ENCODE measurements around the gene TREML2. TPM values are rescaled to one million over a fixed set of nuclear protein-coding genes. Genes with fewer than 3 reads are reported as not detected.

TREML2 gene
- total RNA-seq, 6 experiments from 2014 or later, result 0.06 to 0.20 (median 0.12) TPM; not detected in 2

DNA sequence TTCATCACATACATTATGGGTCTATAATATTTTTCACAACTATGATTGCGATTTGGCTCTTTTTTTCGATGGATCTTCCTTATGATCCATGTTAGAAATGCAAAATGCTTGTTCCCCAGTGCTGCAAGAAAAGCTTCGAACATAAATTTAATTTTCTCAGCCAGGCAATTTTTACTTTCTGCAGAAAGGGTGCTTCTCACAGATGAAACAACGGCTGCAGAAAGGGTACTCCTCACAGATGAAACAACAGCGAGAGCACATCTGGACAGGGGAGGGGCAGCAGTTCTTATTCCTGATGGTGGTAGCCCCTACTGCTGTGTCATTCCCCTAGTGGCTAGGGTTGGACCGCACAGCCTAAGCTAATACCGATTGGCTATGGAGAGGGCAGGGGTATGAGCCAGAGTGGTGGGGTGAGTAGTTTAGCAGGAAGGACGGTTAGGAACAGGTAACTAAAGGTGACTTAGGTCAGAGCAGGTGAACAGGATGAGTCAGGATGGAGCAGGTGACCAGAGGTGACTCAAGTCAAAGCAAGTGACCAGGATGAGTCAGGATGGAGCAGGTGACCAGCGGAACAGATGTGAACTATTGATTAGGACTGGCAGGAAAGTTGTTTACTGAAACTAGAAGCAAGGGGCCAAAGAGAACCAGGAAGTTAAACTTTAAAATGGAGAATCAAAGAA, 13.8 kb upstream of the TREML2 start:
- no peak overlapping the region for H3K4me3 ChIP-seq
- intact Hi-C loops (cut with DNase I), result no loop called here
- H3K27ac ChIP-seq, result no peak overlapping the region
- H3K9me3 ChIP-seq, result no peaks in the 10 kb centered on the region
- ATAC-seq (peak in 1 of 4 donors; percentile 80), DNase-seq (no peak)
- 68% methylated on average over 9 of the region's 9 CpGs for WGBS (ENCODE audit: insufficient coverage, low coverage, low lambda C conversion rate, missing lambda C conversion rate)
- no peaks in the 10 kb centered on the region for H3K27me3 ChIP-seq
- TF ChIP-seq POLR2A (IDR thresholded peaks at IDR 0.05), result no peak
- TF ChIP-seq, protein P1, sequence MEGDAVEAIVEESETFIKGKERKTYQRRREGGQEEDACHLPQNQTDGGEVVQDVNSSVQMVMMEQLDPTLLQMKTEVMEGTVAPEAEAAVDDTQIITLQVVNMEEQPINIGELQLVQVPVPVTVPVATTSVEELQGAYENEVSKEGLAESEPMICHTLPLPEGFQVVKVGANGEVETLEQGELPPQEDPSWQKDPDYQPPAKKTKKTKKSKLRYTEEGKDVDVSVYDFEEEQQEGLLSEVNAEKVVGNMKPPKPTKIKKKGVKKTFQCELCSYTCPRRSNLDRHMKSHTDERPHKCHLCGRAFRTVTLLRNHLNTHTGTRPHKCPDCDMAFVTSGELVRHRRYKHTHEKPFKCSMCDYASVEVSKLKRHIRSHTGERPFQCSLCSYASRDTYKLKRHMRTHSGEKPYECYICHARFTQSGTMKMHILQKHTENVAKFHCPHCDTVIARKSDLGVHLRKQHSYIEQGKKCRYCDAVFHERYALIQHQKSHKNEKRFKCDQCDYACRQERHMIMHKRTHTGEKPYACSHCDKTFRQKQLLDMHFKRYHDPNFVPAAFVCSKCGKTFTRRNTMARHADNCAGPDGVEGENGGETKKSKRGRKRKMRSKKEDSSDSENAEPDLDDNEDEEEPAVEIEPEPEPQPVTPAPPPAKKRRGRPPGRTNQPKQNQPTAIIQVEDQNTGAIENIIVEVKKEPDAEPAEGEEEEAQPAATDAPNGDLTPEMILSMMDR (IDR thresholded peaks at IDR 0.05), result no peak
- no peaks in the 10 kb centered on the region for H3K4me1 ChIP-seq
- H3K36me3 ChIP-seq, result no peaks in the 10 kb centered on the region

DNA sequence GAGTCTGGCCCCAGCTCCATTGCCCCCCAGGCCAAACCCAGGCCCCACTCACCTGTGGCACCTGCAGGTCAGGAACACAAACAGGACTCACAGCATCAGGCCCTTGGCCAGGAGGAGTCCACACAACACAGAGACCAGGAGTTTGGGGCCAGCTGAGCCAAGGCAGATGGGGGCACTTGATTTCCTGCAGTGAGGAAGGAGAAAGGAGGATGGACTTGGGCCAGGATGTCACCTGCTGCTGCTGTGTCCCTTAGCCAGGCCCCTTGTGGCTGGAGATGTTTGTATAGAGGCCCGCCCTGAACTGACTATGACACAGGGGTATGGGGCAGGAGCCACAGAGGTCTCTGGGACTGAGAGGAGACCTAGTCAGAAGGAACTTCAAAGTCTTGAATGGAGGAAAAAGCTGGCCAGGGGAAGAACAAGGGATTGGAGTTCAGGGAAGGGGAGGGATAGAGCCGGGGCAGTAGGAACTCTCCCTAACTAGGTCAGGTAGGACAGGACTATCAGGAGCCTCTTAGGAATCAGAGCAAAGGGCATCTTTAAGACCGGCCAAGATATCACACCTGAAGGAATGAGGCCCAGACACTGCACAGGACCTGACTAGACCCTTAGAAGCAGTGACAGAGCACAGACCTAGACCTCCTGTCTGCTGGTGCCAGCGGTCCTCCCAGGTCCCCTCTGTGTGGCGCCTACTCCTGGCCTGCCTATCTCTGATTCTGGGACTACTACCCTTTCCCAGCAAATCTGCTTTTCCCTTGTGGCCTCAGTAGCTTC, 8.8 kb upstream of the TREML2 start:
- TF ChIP-seq POLR2A (IDR thresholded peaks at IDR 0.05), result no peak
- TF ChIP-seq, protein P1 (IDR thresholded peaks at IDR 0.05), result no peak
- H3K27me3 ChIP-seq, result no peaks in the 10 kb centered on the region
- H3K27ac ChIP-seq, result no peak overlapping the region
- H3K36me3 ChIP-seq, result no peaks in the 10 kb centered on the region
- no peak overlapping the region for H3K4me3 ChIP-seq
- no peaks in the 10 kb centered on the region for H3K9me3 ChIP-seq
- DNase-seq (no peak), ATAC-seq (no peak)
- WGBS (ENCODE audit: insufficient coverage, low coverage, low lambda C conversion rate, missing lambda C conversion rate), result 69% methylated on average over 3 of the region's 5 CpGs
- intact Hi-C loops (cut with DNase I), result no loop called here
- H3K4me1 ChIP-seq, result no peaks in the 10 kb centered on the region

DNA sequence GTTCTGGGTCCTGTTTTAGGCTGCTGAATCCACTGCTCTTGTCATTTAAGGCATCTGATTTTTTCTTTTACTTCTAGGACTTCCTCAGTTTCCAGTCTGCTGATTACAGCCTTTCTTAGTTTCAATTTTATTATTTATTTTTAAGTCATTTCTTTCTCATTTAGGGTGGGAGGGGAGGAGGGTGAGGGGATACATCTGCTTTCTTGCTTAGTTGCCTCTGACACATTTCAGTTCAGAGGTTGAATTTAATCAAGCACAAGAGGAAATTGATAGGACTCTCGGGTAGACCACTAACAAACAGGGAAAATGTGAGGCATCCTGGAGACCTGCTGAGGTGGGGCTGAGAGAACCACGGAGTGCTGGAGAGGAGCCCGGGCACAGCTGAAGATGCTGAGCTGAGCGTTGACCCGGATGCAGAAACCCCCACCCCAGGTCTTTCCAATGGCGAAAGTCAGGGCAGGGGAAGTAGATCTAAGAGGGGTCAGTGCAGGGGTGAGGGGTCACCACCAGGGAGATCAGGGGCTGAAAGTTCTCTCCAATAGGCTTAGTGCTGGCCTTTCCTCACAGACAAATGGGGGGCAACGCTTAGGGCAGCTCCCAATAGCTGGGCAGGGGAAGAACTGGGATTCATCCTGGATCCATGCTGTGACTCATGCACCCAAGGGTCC, 7.6 kb upstream of the TREML2 start:
- ATAC-seq (no peak), DNase-seq (no peak)

DNA sequence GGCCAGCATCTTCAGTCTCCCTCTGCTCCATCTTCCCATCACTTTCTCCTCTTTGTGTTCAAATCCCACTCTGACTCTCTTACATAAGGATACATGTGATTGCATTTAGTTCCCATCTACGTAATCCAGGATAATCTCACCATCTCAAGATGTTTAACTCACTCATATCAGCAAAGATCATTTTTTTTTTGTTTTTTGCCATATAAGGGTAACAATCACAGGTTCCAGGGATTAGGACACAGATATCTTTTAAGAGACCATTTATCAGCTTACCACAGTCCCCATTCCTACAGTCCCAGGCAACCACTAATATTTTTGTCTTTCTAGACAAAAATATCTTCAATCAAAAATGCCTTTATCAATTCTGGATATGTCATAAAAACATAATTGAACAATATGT, 3.2 kb upstream of the TREML2 start:
- no peak overlapping the region for H3K4me3 ChIP-seq
- no peaks in the 10 kb centered on the region for H3K36me3 ChIP-seq
- WGBS (ENCODE audit: insufficient coverage, low coverage, low lambda C conversion rate, missing lambda C conversion rate), result 80% methylated on average over 1 of the region's 1 CpG
- no peak overlapping the region for H3K27ac ChIP-seq
- H3K4me1 ChIP-seq, result no peaks in the 10 kb centered on the region
- intact Hi-C loops (cut with DNase I), result no loop called here
- H3K27me3 ChIP-seq, result no peaks in the 10 kb centered on the region
- ATAC-seq (no peak), DNase-seq (no peak)
- TF ChIP-seq, protein P1 (IDR thresholded peaks at IDR 0.05), result no peak
- TF ChIP-seq POLR2A (IDR thresholded peaks at IDR 0.05), result no peak
- H3K9me3 ChIP-seq, result no peaks in the 10 kb centered on the region

More for the DNA sequence above, 7.6 kb upstream of the TREML2 start:
- Histone ChIP-seq H3K9me3 (no peaks in the 10 kb centered on the region), H3K27ac (no peak overlapping the region), H3K4me1 (no peaks in the 10 kb centered on the region), H3K36me3 (no peaks in the 10 kb centered on the region), H3K4me3 (no peak overlapping the region), H3K27me3 (no peaks in the 10 kb centered on the region)
- intact Hi-C loops (cut with DNase I), result no loop called here
- no peak for TF ChIP-seq POLR2A (IDR thresholded peaks at IDR 0.05)
- TF ChIP-seq, protein P1 (IDR thresholded peaks at IDR 0.05), result no peak
- 59% methylated on average over 6 of the region's 7 CpGs for WGBS (ENCODE audit: insufficient coverage, low coverage, low lambda C conversion rate, missing lambda C conversion rate)

Measured in right lobe of liver (tissue), 6 donors.